Stimulated activated CD8-positive, alpha-beta memory T cell treated with anti-CD3 and anti-CD28 coated beads, Interleukin-7, amount 100 ng/mL, for 4 hours (primary cell): ENCODE results near the gene NOCT.
A peak's percentile ranks its signal among the peaks of the same experiment; 100 is the strongest.
"Not testable (repeated sequence)": the region's sequence is repeated elsewhere in the genome, so short reads cannot be mapped to it uniquely, and the experiment has no call there.

Experiments used
- DNase-seq, 2 donors: peaks; one replicate each; pipeline ENCODE4 v3.0.0-alpha.2; 2020; ENCODE audit warnings: low read depth in 2 of 2

Gene NOCT, protein sequence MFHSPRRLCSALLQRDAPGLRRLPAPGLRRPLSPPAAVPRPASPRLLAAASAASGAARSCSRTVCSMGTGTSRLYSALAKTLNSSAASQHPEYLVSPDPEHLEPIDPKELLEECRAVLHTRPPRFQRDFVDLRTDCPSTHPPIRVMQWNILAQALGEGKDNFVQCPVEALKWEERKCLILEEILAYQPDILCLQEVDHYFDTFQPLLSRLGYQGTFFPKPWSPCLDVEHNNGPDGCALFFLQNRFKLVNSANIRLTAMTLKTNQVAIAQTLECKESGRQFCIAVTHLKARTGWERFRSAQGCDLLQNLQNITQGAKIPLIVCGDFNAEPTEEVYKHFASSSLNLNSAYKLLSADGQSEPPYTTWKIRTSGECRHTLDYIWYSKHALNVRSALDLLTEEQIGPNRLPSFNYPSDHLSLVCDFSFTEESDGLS

DNA sequence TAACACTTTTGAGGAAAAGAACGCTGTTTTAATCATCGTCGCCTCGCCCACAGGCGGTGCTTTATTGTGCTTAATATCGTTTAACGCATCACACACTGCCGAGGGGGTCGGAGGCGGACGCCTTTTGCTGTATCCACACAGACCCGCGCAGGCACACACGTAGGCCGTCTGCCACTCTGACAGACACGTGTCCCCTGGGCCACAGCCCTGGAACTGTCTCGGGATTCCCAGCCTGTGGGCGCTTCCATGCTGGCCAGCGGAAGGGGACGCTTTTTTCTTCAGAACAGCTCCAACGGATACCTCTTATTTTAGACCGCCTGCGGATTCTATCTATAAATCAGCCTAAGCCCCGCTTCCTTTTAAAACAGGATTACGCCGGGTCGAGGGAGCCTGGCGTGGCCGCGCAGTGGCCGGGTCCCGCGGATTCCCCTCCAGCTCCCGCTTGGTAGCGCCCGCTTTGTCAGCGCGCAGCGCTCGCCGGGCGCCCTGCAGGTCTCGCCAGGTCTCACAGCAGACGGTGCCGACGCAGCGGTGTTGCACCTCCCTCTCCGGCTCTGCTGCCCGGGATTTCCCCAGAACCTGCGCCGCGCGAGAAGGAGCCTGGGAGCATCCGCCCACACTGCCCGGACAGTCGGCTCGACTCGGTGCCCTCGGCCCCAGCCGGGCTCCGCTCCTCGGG is at the start of gene NOCT:
TSS of gene NOCT (plus strand) at position 513 of the 679 bp plus-strand sequence. CDS start 201 bp downstream, outside the sequence.
- peak; percentile 88 to 91 for DNase-seq

DNA sequence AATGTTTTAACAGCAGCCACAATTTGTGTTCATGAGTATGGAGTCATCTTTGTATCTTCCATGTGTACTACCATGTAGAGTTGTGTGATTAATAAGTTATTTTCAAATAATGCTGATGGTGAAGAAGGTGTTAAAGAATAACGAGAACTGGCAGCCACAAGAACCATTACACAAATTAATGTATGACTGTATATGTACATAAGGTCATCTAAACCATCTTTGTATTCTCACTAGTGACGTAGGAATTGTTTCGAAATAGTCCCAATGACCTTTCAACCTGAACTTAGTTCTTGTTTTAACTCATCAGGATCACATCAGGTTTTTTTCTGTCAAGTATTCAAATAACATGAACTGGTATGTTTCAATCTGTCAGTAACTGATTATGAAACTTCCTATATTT is 48.3 kb upstream of the NOCT start:
- DNase-seq = no peak

DNA sequence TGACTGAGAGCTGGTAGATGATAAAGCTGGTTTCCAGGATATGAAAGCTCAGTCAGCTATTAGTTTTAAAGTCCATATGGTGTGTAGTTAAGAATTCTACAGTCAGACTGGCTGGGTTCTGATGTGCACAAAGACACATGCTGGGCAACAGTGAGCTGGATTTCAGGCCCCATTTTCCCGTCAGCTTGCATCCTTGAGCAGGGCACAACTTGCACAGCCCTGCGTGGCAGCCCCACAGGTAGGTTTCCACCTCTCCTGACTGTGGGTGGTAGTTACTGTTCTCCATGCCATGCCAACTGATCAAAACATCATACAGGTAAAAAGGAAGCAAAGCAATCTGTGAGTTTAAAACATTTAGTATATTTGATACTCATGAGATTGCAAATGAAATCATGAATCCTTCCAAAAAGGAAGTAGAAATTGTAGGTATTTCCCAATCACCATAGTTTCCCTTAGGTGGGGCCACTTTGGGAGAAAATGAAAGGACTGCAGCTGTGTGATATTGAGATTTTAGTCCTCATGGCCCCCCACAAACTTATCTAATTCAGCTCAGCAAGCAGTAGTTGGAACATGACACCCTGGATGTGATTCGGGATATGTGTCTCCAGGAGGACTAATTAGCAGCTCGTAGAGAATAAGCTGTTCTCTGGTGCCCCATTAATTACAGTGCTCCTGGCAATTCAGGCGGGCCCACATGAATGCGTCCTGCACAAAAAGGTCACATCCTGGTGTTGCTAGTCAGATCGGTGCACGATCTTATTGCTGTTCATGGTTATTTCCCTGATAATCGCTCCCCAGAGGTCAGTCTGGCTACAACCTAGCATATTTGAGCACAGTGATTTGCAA is 42.4 kb upstream of the NOCT start:
- DNase-seq = no peak

DNA sequence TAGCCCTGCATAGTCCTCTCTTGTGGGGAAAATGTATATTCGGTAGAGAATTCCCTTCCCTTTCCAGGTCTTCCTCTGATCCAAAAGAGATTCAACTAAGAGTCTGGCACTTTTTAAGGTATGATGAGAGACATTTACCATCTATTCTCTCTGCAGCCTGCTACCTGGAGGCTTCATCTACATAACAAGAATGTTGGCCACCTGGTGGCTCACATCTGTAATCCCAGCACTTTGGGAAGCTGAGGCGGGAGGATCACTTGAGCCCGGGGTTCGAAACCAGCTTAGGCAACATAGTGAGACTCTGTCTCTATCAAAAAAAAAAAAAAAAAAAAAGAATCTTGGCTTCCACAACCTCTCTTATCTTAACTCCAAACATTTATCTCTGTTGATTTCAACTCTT is 40.4 kb upstream of the NOCT start:
- DNase-seq = no peak

DNA sequence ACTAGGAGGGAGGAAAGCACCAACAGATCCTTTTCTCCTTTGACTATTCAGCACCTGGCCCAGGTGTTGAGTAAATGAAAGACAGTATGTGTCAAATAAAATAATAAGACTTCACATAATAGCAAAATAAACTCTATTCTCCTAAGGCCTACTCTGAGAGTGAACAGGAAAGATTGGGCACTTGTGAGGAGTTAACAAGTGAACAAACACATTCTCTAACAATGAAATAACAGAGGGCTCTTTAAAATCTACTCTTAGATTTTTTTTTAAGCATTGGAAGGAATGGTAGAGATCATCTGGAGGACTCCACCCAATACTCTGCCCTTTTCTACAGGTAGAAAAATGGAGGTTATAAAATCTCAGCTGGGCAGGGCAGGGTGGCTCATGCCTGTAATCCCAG is 39.1 kb upstream of the NOCT start:
- DNase-seq = no peak

DNA sequence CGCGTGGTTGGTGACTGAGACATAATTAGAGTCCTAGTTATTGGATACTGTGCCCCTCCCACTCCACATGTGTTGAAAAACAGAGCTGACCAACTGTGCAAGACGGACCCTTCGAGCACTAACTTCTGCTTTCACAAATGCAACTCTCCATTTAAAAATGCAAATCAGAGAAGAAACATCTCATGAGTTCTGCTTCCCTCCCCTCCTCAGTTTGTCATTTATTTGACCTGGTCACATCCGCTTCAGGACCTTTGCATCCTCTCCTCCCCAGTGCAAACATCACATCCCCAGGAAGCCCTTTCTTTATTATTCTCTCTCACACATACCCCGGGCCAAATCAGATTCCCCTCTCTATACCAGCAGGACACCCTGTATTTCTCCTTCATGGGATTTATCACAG is 38.1 kb upstream of the NOCT start:
- DNase-seq = no peak

DNA sequence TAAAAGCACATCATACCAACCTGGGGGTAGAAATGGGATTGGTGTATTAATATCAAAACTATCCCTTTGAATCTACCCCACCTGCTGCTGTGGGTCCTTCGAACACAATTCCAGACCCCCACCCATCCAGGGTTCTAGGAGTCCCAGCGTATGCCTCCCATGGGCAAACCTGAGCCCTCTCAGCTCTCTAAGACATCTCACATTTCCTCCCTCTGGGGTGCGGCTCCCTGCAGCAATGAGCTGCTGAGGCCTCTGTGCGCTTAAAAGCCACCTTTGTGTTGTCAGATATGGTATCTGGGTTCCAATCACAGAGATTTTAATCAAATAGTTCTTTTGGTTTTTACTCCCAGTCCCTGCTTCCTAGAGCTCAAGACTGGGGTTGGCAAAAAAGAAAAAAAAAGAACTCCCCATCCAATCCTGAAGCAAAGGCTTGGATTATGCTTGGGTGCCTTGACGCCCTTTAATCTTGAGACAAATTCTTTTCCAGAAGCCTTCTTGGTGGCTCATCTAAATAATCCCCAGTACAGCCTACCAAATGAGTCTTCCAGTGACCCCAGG is 37.5 kb upstream of the NOCT start:
- no peak for DNase-seq

DNA sequence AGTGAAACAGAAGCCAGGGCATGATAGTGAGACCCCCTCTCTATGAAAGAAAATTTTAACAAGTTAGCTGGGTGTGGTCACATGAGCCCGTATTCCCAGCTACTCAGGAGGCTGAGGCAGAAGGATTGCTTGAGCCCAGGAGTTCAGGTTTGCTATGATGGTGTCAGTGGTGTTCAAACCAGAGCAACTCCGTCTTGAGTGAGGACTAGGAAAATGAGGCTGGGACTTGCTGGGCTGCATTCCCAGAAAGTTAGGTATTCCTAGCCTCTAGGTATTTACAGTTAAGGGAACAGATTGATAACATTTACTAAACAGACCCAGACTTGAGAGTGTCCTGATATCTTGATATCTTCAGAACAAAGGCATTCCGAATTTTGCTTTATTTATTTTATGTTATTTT is 37.0 kb upstream of the NOCT start:
- DNase-seq = no peak

DNA sequence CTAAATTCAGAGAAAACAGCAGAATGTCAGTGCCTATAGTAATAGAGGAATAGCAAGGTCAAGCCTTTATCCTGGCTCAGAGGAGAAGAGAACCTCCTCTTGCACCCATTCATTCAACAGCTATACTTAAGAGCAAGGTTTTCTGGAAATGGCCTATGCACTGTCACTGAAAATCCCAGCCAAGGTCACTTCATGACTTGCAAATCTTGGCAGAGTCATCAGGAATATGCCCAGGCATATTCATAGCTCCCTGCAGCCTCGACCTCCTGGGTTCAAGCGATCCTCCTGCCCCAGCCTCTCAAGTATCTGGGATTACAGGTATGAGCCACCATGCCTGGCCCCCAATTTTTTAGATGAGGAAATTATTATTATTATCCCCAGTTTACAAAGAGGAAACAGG is 35.8 kb upstream of the NOCT start:
- DNase-seq = no peak

DNA sequence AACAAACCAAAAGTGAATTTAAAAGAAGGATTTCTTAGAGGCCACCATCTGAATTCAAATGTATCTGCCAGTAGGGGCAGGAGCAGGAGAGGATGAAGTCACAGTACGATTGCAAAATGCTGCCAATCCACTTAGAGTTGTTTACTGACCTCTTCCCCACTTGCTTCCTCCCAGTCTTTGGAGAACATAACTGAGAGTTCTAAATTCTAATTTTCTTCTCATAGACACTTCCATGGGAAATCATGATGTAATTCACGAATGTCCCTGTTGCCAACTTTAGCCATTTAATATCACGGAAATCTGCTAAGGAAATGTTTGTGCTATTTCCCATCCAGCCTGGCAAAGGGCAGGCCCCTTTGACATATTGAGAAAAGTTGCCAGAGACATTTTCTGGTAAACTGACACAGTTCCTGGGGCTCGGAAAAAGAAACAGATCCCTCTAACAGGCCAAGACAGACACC is 33.6 kb upstream of the NOCT start:
- DNase-seq = no peak

DNA sequence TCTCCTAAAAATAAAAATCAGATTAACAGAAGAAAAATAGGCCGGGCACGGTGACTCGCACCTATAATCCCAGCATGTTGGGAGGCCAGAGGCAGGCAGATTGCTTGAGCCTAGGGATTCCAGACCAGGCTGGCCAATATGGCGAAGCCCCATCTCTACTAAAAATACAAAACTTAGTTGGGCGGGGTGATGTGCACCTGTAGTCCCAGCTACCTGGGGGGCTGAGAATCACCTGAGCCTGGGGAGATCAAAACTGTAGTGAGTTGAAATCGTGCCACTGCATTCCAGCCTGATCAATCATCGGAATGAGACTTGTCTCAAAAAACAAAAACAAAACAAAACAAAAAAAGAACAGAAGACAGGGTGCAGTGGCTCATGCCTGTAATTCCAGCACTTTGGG is 32.8 kb upstream of the NOCT start:
- no peak for DNase-seq

DNA sequence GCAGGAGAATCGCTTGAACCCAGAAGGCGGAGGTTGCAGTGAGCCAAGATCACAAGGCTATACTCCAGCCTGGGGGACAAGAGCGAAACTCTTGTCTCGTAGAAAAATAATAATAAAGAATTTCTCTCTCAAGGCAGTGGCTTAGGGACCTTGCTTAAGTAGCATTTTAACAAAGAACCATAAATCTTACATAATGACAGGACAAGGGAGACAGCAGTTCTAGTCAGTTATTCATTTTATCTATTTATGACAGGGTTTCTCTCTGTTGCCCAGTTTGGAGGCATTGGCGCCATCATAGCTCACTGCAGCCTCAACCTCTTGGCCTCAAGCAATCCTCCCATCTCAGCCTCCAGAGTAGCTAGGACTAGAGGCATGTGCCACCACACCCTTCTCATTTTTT is 31.9 kb upstream of the NOCT start:
- DNase-seq = no peak

DNA sequence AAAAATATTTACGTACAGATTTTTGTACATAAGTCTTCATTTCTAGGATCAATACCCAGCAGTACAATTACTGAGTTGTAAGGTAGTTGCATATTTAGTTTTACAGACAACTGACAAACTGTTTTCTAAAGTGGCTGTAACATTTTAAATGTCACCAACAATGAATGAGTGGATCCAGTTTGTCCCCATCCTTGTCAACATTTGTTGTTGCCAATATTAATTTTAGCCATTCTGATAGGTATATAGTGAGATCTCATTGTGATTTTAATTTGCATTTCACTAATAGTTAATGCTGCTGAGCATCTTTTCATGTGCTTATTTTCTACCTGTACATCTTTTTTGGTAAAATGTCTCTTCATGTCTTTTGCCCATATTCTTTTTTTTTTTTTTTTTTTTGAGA is 30.9 kb upstream of the NOCT start:
- DNase-seq = no peak

DNA sequence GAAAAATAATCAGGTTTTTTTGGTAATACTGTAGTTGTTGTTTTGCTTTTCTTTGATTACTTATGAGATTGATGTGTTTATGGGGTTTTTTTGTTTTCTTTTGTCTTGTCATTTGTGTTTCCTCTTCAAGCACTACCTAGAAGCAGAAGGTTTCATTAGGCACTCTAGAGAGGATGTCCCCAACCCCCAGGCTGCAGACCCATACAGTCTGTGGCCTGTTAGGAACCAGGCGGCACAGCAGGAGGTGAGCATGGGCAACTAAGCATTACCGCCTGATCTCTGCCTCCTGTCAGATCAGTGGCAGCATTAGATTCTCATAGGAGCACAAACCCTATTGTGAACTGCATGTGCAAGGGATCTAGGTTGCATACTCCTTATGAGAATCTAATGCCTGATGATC is 22.9 kb upstream of the NOCT start:
- DNase-seq = no peak

DNA sequence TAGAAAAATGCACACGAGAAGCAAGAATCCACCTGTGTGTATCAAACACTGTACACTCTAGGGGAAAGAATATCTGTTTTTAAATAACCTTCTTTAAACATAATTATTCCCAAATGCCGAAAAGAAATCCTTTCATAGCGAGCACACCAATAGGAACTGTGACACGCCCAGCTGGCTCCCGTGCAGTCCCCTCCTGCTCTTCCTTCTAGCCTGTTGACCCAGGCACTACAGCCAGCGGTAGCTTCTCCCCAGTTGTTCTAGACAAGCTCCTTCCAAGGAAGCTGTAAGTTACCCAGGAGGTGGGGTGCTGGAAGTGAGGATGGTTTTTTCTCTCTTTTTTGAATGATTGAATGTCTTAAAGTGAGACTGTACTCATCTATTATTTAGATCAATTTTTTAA is 19.5 kb upstream of the NOCT start:
- no peak for DNase-seq

DNA sequence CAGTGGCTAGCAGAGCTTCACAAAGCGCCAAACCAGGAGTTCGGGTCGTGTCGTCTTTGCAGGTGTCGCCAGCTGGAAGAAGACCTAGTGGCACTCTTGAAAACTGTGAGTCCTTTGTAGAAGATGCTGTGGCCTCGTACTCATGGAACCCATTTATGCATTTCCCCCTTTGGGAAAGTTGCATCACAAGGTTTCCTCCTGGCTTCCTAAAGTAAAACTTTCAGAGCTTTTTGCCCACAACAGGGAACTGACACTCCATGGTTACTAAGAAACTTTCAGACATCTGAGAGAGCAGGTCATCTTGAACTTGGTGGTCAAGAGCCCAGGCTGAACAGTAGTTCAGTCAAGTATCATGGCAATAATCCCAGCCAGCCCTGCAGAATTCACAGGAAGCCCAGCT is 15.9 kb upstream of the NOCT start:
- no peak for DNase-seq

DNA sequence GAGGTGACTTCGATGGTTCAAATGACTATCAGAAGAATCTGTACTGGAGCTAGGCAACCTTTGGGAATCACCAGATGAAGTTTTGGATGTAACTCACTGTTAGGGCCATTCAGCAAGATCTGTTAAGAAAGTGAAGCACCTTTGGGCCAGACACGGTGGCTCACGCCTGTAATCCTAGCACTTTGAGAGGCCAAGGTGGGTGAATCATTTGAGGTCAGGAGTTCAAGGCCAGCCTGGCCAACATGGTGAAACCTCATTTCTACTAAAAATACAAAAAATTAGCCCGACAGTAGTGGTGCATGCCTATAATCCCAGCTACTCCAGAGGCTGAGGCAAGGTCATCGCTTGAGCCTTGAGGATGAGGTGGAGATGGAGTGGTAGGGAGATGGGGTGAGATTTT is 15.4 kb upstream of the NOCT start:
- DNase-seq = not testable (repeated sequence)

DNA sequence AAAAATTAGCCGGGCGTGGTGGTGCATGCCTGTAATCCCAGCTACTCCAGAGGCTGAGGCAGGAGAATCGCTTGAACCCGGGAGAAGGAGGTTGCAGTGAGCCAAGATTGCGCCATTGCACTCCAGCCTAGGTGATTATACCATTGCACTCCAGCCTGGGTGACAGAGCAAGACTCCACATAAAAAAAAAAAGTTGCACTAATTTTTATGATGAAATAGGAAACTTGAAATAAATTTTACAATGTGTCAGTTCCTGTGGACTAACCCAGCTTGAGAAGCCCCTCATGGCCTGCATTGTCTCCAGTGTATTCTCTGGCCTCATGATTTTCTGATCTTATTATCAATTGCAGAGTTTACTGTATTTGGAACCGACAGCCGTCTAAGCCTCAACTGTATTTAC is 14.2 kb upstream of the NOCT start:
- DNase-seq = not testable (repeated sequence)

DNA sequence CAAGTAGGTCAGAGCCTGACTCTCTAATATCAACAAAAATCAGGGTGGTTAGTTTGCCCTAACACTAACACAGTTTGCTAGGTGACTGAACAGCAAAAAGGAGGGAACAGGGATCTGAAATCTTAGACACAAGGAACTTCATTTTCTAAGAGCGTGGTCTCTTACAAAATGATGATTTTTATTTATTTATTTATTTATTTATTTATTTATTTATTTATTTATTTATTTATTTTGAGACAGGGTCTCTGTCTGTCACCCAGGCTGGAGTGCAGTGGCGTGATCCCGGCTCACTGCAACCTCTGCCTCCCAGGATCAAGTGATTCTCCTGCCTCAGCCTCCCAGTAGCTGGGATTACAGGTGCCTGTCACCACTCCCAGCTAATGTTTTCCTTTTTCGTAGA is 11.9 kb upstream of the NOCT start:
- DNase-seq = not testable (repeated sequence)

DNA sequence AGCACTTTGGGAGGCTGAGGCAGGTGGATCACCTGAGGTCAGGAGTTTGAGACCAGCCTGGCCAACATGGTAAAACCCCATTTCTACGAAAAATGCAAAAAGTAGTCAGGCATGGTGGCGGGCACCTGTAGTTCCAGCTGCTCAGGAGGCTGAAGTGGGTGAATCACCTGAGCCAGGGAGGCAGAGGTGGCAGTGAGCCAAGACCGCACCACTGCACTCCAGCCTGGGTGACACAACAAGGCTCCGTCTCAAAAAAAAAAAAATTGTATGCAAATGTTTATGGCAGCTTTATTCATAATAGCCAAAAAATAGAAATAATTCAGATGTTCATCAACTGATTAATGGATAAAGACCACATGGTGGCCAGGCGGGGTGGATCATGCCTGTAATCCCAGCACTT is 9.8 kb upstream of the NOCT start:
- no peak for DNase-seq

DNA sequence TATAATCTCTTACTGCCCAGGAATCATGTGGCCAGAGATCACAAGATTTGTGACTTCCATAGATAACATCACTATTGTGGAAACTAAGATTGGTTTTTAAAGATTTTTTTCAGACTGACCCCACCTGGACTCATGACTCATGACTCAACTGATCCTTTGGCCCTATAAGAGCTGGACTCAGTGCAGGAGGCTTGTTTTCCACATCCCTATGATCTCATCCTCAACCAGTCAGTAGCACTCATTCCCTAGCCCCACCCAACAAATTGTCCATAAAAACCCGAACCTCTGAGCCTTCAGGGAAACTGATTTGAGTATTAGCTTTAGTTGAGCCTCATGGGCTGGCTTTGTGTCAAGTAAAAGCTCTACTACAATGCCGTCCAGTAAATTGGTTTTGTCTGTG is 7.9 kb upstream of the NOCT start:
- no peak for DNase-seq

DNA sequence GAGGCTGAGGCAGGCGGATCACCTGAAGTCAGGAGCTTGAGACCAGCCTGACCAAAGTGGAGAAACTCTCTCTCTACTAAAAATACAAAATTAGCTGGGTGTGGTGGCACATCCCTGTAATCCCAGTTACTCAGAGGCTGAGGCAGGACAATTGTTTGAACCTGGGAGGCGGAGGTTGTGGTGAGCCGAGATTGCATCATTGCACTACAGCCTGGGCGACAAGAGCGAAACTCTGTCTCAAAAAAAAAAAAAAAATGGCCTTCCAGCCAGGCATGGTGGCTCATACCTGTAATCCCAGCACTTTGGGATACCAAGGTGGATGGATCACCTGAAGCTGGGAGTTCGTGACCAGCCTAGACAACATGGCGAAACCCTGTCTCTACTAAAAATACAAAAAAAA is 7.3 kb upstream of the NOCT start:
- not testable (repeated sequence) for DNase-seq
